Hematopoietic multipotent progenitor cell treated with erythropoietin and hydrocortisone succinate and interleukin-3 and kit ligand, for 4 days (in vitro differentiated cells): ENCODE measurements around the gene HS3ST6.
"Not testable (repeated sequence)": the region's sequence is repeated elsewhere in the genome, so short reads cannot be mapped to it uniquely, and the experiment has no call there.

ENCODE experiments used
- DNase-seq: peaks from one replicate; pipeline ENCODE4 v3.0.0-alpha.2; 2015

Gene HS3ST6

DNA sequence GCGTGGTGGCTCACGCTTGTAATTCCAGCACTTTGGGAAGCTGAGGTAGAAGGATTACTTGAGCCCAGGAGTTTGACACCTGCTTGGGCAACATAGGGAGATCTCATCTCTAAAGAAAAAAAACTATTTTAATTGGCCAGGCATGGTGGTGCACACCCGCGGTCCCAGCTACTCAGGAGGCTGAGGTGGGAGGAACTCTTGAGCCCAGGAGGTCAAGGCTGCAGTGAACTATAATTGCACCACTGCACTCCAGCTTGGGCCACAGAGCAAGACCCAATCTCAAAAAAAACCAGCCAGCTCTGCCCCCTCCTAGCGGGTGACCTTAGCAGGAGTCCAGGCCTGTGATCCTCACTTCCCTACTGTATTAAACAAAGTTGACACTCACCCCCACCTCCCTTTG is 5.9 kb upstream of the HS3ST6 start:
- no peak for DNase-seq

DNA sequence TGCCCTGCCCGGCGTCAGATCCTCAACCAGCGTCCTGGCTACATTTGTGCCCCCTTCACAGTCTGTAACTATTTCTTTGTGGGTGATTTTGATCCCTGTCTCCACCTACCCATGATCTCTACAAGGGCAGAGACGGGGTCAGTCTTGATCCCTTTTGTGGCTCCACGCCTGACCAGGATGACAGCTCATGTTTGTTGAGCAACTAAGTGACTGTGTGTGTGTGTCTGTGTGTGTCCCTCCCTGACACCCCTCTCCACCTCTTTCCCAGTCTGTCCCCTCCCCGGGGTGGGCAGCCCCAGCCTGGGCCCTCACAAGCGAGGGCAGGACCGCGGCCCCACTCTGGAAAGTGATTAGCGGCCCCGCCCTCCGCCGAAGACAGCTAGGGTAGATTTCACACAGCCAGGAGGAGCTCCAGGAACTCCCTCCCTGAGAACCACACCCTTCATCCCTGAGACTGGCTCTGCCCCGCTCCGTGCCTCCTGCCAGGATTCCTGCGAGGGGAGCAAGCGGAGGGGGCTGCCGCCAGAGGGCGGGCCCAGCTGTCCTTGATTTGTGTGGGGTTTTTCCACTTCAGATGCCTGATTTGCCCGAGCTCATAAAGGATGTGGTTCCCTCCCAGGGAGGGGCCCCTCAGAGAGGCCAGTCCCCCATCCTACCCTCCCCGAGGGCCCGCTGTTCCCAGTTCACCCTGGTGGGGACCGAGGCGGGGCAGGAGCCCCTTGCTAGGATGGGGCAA is 5.3 kb upstream of the HS3ST6 start:
- peak; percentile 41 for DNase-seq

DNA sequence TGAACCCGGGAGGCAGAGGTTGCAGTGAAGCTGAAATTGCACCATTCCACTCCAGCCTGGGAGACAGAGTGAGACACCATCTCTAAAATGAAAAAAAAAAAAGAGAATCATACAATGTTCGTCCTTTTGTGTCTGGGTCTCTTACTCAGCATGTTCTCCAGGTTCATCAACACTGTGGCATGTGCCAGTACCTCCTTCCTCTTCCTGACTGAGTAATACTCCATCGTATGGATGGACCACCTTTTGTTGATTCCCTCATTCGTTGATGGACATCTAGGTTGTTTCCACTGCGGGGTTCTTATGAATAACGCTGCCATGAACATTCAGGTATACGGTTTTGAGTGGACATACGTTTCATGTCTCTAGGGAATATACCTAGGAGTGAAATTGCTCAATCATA is 4.1 kb upstream of the HS3ST6 start:
- DNase-seq, result no peak

DNA sequence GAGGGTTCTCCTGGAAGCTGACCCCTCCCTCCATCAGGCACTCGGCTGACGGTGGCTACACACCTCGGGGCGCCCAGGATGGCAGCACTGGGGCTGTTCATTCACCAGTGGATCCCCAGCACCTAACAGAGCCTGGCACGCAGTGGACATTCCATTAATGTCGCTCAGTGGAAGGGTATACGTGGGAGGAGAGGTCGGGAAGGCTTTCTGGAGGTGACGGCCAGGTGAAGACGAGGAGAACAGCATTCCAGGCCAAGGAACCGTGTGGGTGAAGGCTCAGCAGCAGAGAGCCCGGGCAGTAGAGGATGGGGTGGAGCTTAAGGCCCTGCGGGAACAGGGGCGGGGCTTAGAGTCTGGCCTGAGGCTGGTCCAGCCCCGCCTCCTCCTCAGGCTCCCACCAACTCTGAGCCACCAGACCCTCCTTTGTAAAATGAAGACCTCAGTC is 2.5 kb upstream of the HS3ST6 start:
- DNase-seq, result peak; percentile 70

DNA sequence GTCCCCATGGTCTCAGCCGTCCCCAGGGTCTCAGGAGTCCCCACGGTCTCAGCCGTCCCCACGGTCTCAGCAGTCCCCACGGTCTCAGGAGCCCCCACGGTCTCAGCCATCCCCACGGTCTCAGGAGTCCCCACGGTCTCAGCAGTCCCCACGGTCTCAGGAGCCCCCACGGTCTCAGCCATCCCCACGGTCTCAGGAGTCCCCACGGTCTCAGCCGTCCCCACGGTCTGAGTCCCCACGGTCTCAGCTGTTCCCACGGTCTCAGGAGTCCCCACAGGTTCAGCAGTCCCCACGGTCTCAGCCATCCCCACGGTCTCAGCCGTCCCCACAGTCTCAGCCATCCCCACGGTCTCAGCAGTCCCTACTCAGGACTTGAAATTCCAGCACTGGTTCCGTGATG is 1.9 kb upstream of the HS3ST6 start:
- not testable (repeated sequence) for DNase-seq

DNA sequence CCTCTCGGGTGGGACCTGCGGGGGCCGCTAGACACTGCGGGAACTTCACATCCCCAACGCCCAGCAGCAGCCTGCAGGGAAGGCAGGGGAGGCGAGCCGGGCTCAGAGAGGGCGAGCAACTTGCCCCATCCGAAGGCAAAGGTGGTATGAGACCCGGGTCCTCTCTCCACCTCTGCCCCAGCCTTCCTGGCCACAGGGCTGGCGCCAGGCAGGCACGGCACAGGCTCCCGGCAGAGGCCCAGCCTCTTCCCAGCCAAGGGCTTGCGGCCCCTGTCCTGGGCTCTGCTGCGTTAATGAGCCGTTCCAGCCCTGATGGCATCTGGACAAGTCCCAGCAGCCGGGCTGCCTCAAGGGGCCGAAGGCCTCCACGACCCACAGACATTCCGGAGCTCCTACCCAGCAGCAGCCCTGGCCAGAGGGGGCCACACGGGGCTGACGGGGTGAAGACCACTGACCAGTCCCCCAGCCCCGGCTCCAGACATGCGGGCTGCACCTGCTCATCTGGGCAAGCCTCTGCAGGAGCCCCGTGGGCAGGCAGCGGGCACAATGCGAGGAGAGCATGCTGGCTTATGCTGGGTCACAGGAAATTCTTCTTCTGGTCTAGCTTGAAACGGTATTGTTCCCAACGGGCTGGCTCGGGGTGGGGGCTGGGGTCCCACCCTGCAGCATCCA is 1.2 kb upstream of the HS3ST6 start:
- no peak for DNase-seq

DNA sequence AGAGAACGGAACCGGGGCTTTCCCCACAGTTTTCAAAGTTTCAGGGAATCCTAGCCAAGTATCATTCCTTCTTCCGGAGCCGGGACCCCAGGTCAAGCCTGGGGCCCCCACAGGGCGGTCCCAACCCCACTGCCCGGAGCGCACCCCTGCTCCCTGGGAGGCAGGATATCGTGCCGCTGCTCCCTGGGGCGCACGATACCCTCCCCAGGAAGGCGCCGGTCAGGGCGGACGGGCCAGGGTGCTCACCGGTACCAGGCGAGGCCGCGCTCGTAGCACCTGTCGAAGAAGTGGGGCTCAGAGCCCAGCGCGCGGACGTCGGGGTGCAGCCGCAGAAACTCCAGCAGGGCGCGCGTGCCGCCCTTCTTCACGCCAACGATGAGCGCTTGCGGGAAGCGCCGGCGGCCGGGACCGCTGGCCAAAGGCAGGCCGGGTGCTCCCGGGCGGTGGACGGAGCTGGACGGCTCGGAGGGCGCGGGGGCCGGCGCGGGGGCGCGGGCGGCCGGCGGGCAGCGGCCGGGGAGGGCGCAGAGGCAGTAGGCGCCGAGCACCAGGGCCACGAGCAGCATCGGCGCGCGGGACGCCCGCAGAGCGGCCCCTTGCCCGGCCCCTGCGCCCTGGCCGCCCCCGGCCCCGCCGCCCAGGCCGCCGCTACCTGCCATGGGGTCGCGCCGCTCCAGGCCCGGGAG is 407 bp downstream of the HS3ST6 start:
- no peak for DNase-seq

DNA sequence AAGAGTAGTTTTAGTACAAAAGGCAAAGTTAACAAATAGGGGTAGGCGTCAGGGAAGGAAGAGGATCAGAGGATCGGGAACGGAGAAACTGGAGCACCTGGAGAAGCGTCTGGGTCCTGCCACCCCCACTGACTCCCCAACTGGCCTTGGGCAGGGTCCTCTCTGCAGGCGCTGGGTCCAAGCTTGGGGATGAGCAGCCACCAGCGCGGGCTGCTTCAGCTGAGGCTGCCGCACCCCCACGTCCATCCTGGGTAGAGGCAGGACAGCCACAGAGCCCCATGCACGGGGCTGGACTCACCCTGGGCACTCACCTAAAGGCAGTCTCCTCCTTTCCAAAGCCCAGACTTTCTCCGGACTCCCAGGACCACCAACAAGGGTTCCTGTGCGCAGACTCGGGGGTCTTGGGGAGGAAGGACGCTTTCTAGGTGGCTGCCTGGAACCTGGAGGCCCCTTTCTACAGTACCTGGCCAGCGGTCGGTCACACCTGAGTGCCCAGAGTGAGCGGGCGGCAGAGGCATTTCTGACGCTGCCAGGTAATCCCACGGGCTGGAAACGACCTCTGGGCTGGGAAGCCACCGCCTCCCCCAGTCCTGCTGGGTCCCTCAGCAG is 1.1 kb downstream of the HS3ST6 start:
- DNase-seq, result no peak

DNA sequence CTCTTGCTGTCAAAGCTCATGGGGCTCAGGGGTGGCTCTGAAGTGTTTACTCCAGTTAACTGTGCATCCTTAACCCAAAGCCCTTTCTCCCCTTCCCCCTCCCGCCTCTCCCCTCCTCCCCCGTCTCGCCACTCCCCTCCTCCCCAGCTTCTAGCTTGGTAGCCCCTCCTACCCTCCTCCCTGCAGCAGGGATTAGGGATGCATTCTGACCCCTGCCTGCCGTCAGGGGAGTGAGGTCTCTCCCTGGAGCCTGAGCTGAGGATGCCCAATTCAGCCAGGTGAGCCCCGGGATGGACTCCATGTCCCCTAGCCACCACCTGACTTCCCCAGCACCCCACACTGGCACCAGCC is 1.6 kb downstream of the HS3ST6 start:
- DNase-seq, result no peak

DNA sequence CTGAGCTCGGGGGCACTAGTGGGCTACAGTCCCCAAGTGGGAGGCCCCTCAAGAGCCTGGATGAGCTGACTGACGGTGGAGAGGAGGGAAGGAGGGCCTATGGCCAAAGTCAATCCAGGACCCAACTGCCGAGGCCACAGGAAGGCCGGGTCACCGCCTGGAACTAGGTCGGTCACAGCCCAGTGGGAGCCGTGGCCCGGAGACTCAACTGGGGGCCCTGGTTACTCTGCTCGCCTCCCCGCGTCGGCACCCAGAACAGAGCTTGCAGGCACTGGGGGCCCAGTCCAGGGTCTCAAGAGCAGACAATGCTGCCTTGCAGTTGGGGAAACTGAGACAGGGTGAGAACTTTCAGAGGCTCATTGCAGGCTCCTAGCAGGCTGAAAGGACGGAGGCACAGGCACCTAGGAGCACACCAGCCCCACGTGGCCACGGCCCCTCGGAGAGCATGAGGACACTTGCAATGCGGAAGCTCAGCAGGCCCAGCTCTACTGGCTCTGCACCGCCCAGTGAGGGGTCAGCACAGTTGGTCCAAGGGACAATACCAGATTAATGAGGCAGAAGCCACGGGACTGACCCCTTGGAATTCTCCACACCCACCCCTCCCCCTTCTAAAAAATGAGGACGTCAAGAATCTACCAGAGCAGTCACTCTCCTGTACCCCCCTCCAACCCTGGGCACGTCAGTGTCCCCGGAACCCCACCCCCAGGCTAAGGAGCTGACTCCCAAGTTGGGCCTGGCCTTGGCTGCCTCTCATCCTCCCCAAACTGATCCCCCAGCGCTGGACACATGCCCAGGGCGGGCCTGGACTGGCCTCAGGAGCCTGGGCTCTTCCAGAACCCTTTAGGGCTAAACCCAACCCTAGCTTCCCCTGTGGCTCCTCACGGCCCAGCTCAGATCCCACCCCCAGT is 2.2 kb downstream of the HS3ST6 start:
- no peak for DNase-seq

DNA sequence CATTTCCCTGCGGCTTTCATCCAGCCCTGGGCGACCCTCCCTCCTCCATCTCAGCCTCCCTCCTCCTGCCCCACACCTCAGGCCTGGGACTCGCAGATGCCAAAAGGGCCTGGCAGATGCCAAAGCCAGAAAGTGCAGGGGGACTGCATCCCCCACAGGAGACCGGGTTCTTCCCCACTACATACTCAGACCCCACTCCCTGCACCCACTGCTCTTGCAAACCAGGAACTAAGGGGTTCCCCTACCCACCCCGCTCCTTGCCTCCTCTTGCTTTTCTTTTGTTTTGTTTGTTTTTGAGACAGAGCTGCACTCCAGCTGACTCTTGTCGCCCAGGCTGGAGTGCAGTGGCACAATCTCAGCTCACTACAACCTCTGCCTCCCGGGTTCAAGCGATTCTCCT is 3.2 kb downstream of the HS3ST6 start:
- DNase-seq, result no peak

DNA sequence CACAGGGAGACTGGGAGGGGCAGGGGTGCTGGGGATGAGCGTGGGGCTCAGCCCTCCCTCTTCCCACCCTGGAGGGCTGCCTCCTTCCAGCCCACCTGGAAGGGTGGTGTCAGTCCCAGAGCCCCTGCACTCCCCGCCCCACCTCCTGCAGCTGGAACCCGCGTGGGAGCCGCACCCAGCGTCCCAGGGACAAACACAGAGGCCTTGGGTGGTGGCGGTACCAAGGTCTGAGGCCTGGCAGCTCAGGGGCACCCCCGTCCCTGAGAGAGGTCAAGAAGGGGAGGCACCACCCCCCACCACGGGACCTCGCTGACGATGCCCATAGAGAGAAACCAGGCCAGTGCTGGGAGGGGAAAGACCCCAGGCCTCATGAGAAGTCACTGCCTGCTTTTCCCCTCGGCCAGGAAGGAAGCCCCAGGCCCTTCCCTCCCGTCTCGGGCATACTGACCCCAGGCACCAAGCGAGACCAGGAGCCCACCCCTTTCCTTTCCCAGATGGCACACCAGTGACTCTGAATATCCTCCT is 4.1 kb downstream of the HS3ST6 start:
- DNase-seq, result no peak

DNA sequence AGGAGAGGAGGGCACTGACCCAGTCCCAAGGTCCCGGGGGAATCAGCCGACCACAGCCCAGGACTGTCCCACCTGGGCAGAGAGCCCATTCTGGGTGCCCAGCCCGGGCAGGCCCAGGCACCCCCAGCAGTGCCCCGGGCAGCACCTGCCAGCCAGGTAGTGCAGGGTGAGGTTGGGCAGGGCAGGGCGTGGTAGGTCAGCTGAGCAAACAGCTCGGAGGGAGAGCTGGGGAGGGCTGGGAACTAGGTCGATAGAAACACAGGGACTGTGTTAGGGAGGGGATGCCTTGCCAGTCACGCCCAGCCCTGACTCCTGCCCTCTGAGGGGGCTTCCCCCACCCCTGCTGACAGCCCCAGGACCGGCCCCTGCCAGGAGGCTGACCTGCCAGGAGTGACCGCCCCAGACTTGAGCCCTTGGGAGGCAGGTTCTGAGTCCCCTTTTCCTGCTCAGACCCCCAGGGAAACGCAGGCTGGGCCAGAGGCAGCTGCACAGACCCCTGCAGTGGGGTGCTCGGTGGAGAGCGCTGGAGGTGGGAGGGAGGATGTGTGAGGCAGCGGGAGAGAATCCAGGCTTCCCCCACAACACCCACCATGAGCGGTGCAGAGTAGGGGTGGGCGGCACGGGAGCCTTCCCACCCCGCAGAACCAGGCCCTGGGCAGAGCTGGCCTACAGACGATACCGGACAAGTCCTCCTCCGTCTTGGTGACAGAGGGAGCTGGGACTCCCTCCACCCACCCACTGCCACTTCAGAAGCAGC is 4.7 kb downstream of the HS3ST6 start:
- no peak for DNase-seq

DNA sequence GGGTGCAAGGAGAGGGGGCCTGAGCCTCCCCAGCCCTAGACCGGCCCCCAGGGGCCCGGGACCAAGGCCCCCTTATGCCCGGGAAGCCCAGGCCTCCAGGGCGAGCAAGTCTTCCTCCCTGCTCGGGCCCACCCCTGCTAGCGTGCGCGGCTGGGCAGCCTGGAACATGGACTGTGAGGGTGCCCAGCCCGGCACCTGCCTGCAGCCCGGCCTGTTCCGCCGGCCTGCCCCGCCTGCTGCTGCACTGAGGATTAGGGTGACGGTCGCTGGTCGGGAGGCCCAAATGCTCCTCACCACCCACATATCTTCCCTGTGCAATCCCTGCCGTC is 6.0 kb downstream of the HS3ST6 start:
- no peak for DNase-seq

DNA sequence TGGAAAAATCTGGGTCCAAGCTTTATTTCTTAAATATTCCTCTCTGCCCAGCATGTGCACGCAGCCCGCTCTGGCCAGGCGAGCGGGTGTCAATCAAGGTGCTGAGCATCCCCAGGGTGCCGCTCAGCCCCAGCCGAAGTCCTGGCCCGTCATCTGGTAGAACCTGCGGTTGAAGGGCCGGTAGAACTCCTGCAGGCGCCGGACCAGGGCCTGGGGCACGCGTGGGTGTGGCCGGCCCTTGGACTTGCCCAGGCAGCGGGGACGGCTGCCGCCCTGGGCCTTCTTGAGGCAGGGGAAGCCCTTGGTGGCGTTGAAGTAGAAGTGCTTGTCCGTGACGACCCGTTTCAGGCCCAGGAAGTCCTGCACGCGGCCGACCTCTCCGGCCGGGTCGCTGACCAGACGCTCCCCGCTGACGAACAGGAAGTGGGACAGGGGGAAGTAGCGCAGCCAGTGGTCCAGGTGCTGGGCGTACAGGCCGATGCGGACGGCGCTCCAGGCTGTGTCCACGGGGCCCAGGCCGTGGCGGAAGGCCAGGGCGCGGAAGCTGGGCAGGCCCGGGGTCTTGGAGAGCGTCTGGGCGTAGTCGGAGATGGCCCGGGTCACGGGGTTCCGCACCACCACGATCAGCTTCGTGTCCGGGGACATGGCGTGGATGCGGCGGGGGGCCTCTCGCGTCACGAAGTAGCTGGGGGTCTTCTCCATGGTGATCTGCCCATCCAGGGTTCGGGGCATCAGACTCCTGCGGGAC is 6.6 kb downstream of the HS3ST6 start:
- DNase-seq, result no peak

DNA sequence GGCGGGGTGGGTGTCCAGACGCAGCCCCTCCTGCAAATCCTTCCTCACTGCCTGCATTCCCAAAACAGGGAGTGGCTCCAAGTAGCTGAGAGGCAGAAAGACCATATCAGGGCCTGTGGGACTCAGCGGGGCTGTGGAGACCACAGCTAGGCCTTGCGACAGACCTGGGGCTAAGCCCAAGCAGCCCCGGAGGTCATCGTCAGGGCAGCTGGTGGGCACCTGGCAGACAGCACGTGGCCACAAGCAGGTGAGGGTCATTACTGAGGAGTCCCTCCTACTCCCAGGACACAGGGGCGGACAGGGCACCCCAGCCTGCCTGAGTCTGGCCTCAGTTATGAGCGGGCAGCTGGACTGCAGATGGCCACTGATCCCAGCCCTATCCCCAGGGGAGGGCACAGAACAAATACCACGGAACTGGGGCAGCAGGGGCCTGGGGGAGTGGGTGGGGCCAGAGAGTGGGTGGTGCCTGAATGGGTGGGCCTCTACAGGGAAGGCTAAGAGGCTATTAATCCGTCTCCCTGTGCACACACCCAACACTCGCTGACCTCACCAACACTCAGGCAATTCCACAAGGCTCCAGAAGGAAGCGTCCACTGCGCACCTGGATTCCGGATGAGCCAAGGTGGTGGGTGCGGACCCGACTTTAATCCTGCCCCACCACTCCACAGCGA is 8.5 kb downstream of the HS3ST6 start:
- no peak for DNase-seq

DNA sequence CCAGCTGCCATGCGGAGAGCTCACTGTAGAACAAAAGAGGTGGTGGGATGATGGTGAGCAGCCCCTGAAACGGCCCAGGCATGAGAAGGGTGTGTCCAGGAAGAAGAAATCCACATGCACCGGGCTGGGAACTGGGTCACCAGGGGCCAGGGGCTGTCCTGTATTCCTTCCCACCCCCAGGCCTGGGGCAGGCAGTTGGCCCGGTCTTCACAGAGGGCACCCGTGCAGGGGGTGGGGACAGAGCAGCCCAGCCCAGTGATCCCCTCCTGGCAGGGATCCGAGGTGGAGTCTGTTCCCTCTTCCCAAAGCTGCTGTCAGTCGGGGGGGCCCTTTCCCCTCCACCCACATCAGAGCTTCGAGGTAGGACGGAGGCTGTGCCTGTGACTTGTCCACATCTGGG is 9.2 kb downstream of the HS3ST6 start:
- no peak for DNase-seq

DNA sequence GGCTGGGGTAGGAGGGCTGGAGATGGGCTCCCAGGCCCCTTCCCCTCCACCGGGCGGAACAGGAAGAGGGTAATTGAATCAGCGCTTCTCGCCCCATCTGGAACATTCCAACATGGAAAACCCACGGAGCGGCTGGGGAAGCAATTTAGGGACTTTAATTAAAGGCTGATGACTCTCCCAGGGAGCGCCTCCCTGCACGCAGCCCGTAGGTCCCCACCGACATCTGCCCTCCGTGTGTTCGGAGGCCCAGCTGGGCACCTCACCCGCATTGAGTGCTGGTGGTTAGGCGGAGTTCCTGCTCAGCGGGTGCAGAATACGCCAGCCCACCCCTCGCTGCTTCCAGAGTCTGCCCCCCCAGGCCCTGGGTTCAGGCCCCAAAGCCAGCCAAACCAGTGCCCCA is 10.0 kb downstream of the HS3ST6 start:
- no peak for DNase-seq

DNA sequence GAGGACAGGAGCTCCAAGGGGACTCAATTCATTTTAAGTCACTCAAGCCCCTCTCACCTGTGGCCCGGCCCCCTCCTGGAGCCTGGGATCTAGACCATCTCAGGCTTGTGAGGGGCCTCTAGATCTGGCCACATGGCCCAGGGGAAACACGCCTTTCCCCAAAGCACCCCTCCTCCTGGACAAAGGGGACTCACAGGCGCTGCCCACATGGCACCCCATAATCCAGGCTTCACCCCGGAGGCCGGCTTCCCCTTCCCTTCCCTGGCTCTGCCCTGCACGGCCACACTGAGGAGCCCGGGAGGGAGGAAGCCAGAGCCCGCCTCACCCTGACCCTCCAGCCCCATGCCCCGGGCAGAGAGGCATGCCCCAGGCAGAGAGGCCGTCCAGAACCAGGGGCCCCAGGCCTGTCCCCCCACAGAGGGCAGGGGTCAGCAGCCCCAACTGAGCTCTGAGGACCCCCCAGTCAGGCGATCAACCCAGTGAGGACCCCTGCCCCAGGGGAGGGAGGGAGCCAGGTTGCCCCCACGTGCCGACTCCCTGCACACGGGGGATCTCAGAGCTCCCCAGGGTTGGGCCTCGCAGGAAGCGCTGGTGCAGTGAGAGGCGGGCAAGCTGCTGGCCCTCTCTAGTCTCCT is 10.9 kb downstream of the HS3ST6 start:
- DNase-seq, result no peak

DNA sequence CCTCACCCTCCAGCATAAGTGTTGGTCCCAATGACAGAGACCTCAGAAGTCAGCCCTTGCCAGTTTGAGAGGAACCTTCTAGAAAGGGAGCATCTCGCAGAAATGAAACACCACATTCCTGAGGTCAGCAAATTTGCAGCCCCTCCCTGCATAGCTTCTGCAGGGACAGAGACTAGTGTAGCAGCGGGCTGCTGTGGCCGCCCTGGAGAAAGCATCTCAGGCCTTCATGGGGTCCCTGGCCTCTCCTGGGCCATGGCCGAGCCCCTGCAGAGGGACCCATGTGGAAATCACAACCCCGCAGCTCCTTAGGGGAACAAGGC is 11.4 kb downstream of the HS3ST6 start:
- DNase-seq, result no peak
